ENCODE data around the gene PDE4B.

The PDE4B gene

GRCh38 chr1:65813956-65814355 is 21.3 kb downstream of the PDE4B start:
- DNase-seq (ENCODE audit: low read depth), result peak; percentile 40
- no peak overlapping the region for H3K4me3 ChIP-seq (ENCODE audit: low read length)
- no peak for TF ChIP-seq CTCF (conservative IDR thresholded peaks at IDR 0.05; ENCODE audit: low read length)

- TF ChIP-seq CTCF (conservative IDR thresholded peaks at IDR 0.05; ENCODE audit: low read length), result no peak
- H3K4me3 ChIP-seq (ENCODE audit: low read length), result no peak overlapping the region
- DNase-seq (ENCODE audit: low read depth), result no peak
These were observed 22.1 kb downstream of the PDE4B start for GRCh38 chr1:65814752-65815151.

- no peak for DNase-seq (ENCODE audit: low read depth)
- no peak overlapping the region for H3K4me3 ChIP-seq (ENCODE audit: low read length)
- no peak for TF ChIP-seq CTCF (conservative IDR thresholded peaks at IDR 0.05; ENCODE audit: low read length)
These were observed 25.2 kb downstream of the PDE4B start for GRCh38 chr1:65817891-65818290.

- no peak for DNase-seq (ENCODE audit: low read depth)
- H3K4me3 ChIP-seq (ENCODE audit: low read length), result no peak overlapping the region
These were observed 26.3 kb downstream of the PDE4B start for GRCh38 chr1:65818966-65819365.

GRCh38 chr1:65820983-65821382 is 28.3 kb downstream of the PDE4B start:
- H3K4me3 ChIP-seq (ENCODE audit: low read length), result no peak overlapping the region
- no peak for TF ChIP-seq CTCF (conservative IDR thresholded peaks at IDR 0.05; ENCODE audit: low read length)
- peak; percentile 98 for DNase-seq (ENCODE audit: low read depth)

More at GRCh38 chr1:65818966-65819365, 26.3 kb downstream of the PDE4B start:
- no peak for TF ChIP-seq CTCF (conservative IDR thresholded peaks at IDR 0.05; ENCODE audit: low read length)

- no peak overlapping the region for H3K4me3 ChIP-seq (ENCODE audit: low read length)
- no peak for DNase-seq (ENCODE audit: low read depth)
- no peak for TF ChIP-seq CTCF (conservative IDR thresholded peaks at IDR 0.05; ENCODE audit: low read length)
These were observed 28.7 kb downstream of the PDE4B start for GRCh38 chr1:65821386-65821785.

GRCh38 chr1:65824103-65824502 is 31.4 kb downstream of the PDE4B start:
- no peak for TF ChIP-seq CTCF (conservative IDR thresholded peaks at IDR 0.05; ENCODE audit: low read length)
- H3K4me3 ChIP-seq (ENCODE audit: low read length), result no peak overlapping the region
- no peak for DNase-seq (ENCODE audit: low read depth)
